HEK293 (cell line): ENCODE data around the gene CCDC8.

Experiments
- CTCF ChIA-PET: fragments of 350-600 bp; formaldehyde crosslinking; extraction: SDS; loops from one replicate; lab custom pipeline; 2021; ENCODE audit warnings: antibody characterized with exemption; lab: Yijun Ruan, JAX
- POLR2A ChIA-PET: fragments of 300-600 bp; formaldehyde crosslinking; extraction: SDS; loops from one replicate; lab custom pipeline; 2020; ENCODE audit warnings: antibody characterized with exemption, inconsistent platforms; lab: Yijun Ruan, JAX
- H3K27ac ChIP-seq: fragments of 200-500 bp; sonication (Bioruptor generic); 2 replicates; pipeline ENCODE4 v1.5.1; 2014; ENCODE audit warnings: low read depth, low read length, control low read depth, inconsistent platforms; ENCODE audit errors: extremely low read depth
- H3K36me3 ChIP-seq, 2 experiments: fragments of 200-500 bp in 1 of 2; sonication (Bioruptor generic) in 1 of 2; 1 replicate in 1 of 2; 2 replicates in 1 of 2; pipeline ENCODE4 v1.5.1; 2014 to 2017; ENCODE audit warnings: inconsistent platforms in 2 of 2, low read length in 2 of 2; ENCODE audit not compliant: control insufficient read depth in 2 of 2, insufficient read depth in 1 of 2
- H3K4me1 ChIP-seq: fragments of 200-500 bp; sonication (Bioruptor generic); 2 replicates; pipeline ENCODE4 v1.5.1; 2014; ENCODE audit warnings: mild to moderate bottlenecking, low read length, inconsistent platforms; ENCODE audit not compliant: control insufficient read depth, insufficient read depth
- H3K4me3 ChIP-seq: 2 replicates; pipeline ENCODE4 v1.5.1; 2011; ENCODE audit warnings: low read depth, mild to moderate bottlenecking, control low read depth, low read length, moderate library complexity
- H3K9me3 ChIP-seq: fragments of 200-500 bp; sonication (Bioruptor generic); 2 replicates; pipeline ENCODE4 v1.5.1; 2014; ENCODE audit warnings: low read depth, low read length, inconsistent platforms; ENCODE audit not compliant: control insufficient read depth, insufficient read depth
- BCL11B ChIP-seq: fragments of 450-650 bp; formaldehyde crosslinking; IDR thresholded peaks from 2 replicates; pipeline ENCODE4 v1.5.1; 2016; ENCODE audit warnings: low read depth, missing biosample characterization, missing genetic modification characterization
- EGR2 ChIP-seq: fragments of 450-650 bp; formaldehyde crosslinking; IDR thresholded peaks from 2 replicates; pipeline ENCODE4 v1.5.1; 2016; ENCODE audit warnings: low read depth, missing biosample characterization, missing genetic modification characterization
- HOXC10 ChIP-seq: sonication (generic); formaldehyde crosslinking; IDR thresholded peaks from 2 replicates; pipeline ENCODE4 v1.8.1; 2023; ENCODE audit warnings: mild to moderate bottlenecking, missing genetic modification reagents
- KLF8 ChIP-seq: fragments of 450-650 bp; formaldehyde crosslinking; IDR thresholded peaks from 2 replicates; pipeline ENCODE4 v1.5.1; 2016; ENCODE audit warnings: missing biosample characterization, missing genetic modification characterization
- SP2 ChIP-seq: fragments of 450-650 bp; formaldehyde crosslinking; IDR thresholded peaks from 2 replicates; pipeline ENCODE4 v1.5.1; 2016; ENCODE audit warnings: missing biosample characterization, missing genetic modification characterization
- ZBTB8A ChIP-seq: fragments of 450-650 bp; formaldehyde crosslinking; IDR thresholded peaks from 2 replicates; pipeline ENCODE4 v1.5.1; 2016; ENCODE audit warnings: missing biosample characterization, missing genetic modification characterization
- ZFHX2 ChIP-seq: fragments of 450-650 bp; formaldehyde crosslinking; conservative IDR thresholded peaks from 2 replicates; pipeline ENCODE4 v1.5.1; 2016; ENCODE audit warnings: missing biosample characterization, missing genetic modification characterization
- ZNF10 ChIP-seq: fragments of 450-650 bp; formaldehyde crosslinking; IDR thresholded peaks from 2 replicates; pipeline ENCODE4 v1.5.1; 2017; ENCODE audit warnings: missing biosample characterization, missing genetic modification characterization
- ZNF239 ChIP-seq: fragments of 450-650 bp; formaldehyde crosslinking; IDR thresholded peaks from 2 replicates; pipeline ENCODE4 v1.5.1; 2016; ENCODE audit warnings: missing biosample characterization, missing genetic modification characterization
- ZNF274 ChIP-seq, 2 experiments: fragments of 200-500 bp in 1 of 2; fragments of 450-650 bp in 1 of 2; sonication (Bioruptor generic) in 1 of 2; formaldehyde crosslinking in 1 of 2; IDR thresholded peaks; 2 replicates each; pipeline versions ENCODE4 v1.5.1 to v1.6.1; 2014 to 2016; ENCODE audit warnings: borderline replicate concordance in 1 of 2, inconsistent platforms in 1 of 2, low read length in 1 of 2, missing biosample characterization in 1 of 2, missing genetic modification characterization in 1 of 2
- ZNF335 ChIP-seq: fragments of 450-650 bp; formaldehyde crosslinking; conservative IDR thresholded peaks from 2 replicates; pipeline ENCODE4 v1.5.1; 2016; ENCODE audit warnings: missing biosample characterization, missing genetic modification characterization
- ZNF391 ChIP-seq: fragments of 450-650 bp; formaldehyde crosslinking; IDR thresholded peaks from 2 replicates; pipeline ENCODE4 v1.5.1; 2016; ENCODE audit warnings: low read depth, missing biosample characterization, missing genetic modification characterization, borderline replicate concordance
- ZNF529 ChIP-seq: fragments of 450-650 bp; formaldehyde crosslinking; IDR thresholded peaks from 2 replicates; pipeline ENCODE4 v1.5.1; 2017; ENCODE audit warnings: missing genetic modification characterization, missing biosample characterization; ENCODE audit not compliant: insufficient replicate concordance
- ZNF596 ChIP-seq: fragments of 450-650 bp; IDR thresholded peaks from 2 replicates; pipeline ENCODE4 v1.5.0; 2018; ENCODE audit warnings: missing biosample characterization, mild to moderate bottlenecking, missing genetic modification characterization, moderate library complexity
- ZNF600 ChIP-seq: fragments of 450-650 bp; formaldehyde crosslinking; IDR thresholded peaks from 2 replicates; pipeline ENCODE4 v1.5.1; 2016; ENCODE audit warnings: missing biosample characterization, missing genetic modification characterization
- ZNF747 ChIP-seq: fragments of 450-650 bp; formaldehyde crosslinking; IDR thresholded peaks from 2 replicates; pipeline ENCODE4 v1.5.1; 2016; ENCODE audit warnings: missing biosample characterization, missing genetic modification characterization
- ZNF785 ChIP-seq: fragments of 450-650 bp; formaldehyde crosslinking; IDR thresholded peaks from 2 replicates; pipeline ENCODE4 v1.5.1; 2016; ENCODE audit warnings: missing biosample characterization, missing genetic modification characterization
- ZXDB ChIP-seq: fragments of 450-650 bp; formaldehyde crosslinking; IDR thresholded peaks from 2 replicates; pipeline ENCODE4 v1.5.1; 2016; ENCODE audit warnings: missing biosample characterization, missing genetic modification characterization
- TF ChIP-seq, protein P1 (sequence below): fragments of 450-650 bp; formaldehyde crosslinking; IDR thresholded peaks from 2 replicates; pipeline ENCODE4 v1.5.1; 2016; ENCODE audit warnings: missing biosample characterization, missing genetic modification characterization
- TF ChIP-seq, protein P2 (sequence below): fragments of 450-650 bp; formaldehyde crosslinking; IDR thresholded peaks from 2 replicates; pipeline ENCODE4 v1.5.1; 2016; ENCODE audit warnings: missing biosample characterization, missing genetic modification characterization
- TF ChIP-seq, protein P3 (sequence below): fragments of 450-650 bp; formaldehyde crosslinking; IDR thresholded peaks from 2 replicates; pipeline ENCODE4 v1.5.1; 2016; ENCODE audit warnings: missing biosample characterization, missing genetic modification characterization
- TF ChIP-seq, protein P4 (sequence below): fragments of 450-650 bp; formaldehyde crosslinking; IDR thresholded peaks from 2 replicates; pipeline ENCODE4 v1.5.1; 2017; ENCODE audit warnings: missing biosample characterization, mild to moderate bottlenecking, missing genetic modification characterization, moderate library complexity

CCDC8 gene

DNA sequence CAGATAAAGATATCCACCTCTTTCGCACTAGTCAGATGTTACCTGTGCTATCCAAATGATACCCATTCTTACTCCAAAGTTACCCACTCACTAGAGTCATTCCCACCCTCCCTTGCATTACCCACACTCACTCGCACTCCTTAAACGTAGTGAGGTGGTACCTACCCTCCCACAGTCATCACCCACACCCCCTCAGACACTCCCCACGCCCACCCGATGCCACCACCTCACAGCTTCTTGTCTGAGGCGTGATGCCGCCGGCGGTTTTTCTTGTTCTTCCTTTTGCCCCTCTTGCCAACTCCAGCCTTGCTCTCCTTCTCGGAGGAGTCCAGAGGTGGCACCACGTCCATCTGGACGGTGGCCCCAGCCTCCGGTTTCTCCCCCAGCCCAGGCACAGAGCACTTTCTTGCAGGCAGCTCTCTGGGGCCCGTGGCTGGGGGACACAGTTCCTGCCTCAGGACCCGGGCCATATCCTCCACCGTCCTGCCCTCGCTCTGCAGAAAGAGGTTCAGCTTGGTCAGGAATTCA lies 14.2 kb upstream of the CCDC8 start:
- CTCF ChIA-PET, result interaction anchor here (0.6 to 1.9 kb wide), 9 partner anchors 22 to 349 kb away, joined by 3 to 10 read pairs (median 3); no protein-coding TSS in a partner anchor
- Histone ChIP-seq H3K9me3 (no peaks in the 10 kb centered on the region), H3K4me1 (peaks cover 7% of the 10 kb centered on the region), H3K36me3 (no peaks in the 10 kb centered on the region), H3K27ac (no peak overlapping the region), H3K4me3 (no peak overlapping the region)
- TF ChIP-seq KLF8 (tag by site-specific recombination) (no peak), ZNF10 (tag by site-specific recombination) (no peak), ZFHX2 (tag by site-specific recombination) (peak; percentile 75), ZNF596 (tag by site-specific recombination) (no peak), EGR2 (peak; percentile 73; the same call in 1 of the 2 replicates), HOXC10 (no peak)
- TF ChIP-seq, protein P1, sequence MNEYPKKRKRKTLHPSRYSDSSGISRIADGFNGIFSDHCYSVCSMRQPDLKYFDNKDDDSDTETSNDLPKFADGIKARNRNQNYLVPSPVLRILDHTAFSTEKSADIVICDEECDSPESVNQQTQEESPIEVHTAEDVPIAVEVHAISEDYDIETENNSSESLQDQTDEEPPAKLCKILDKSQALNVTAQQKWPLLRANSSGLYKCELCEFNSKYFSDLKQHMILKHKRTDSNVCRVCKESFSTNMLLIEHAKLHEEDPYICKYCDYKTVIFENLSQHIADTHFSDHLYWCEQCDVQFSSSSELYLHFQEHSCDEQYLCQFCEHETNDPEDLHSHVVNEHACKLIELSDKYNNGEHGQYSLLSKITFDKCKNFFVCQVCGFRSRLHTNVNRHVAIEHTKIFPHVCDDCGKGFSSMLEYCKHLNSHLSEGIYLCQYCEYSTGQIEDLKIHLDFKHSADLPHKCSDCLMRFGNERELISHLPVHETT, result no peak
- TF ChIP-seq, protein P2, sequence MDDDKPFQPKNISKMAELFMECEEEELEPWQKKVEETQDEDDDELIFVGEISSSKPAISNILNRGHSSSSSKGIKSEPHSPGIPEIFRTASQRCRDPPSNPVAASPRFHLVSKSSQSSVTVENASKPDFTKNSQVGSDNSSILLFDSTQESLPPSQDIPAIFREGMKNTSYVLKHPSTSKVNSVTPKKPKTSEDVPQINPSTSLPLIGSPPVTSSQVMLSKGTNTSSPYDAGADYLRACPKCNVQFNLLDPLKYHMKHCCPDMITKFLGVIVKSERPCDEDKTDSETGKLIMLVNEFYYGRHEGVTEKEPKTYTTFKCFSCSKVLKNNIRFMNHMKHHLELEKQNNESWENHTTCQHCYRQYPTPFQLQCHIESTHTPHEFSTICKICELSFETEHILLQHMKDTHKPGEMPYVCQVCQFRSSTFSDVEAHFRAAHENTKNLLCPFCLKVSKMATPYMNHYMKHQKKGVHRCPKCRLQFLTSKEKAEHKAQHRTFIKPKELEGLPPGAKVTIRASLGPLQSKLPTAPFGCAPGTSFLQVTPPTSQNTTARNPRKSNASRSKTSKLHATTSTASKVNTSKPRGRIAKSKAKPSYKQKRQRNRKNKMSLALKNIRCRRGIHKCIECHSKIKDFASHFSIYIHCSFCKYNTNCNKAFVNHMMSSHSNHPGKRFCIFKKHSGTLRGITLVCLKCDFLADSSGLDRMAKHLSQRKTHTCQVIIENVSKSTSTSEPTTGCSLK (tag by site-specific recombination), result no peak
- POLR2A ChIA-PET, result interaction anchor here (0.7 to 1.1 kb wide), 2 partner anchors 14 to 602 kb away, joined by 3 to 8 read pairs; partner anchors contain the start of gene CCDC8

DNA sequence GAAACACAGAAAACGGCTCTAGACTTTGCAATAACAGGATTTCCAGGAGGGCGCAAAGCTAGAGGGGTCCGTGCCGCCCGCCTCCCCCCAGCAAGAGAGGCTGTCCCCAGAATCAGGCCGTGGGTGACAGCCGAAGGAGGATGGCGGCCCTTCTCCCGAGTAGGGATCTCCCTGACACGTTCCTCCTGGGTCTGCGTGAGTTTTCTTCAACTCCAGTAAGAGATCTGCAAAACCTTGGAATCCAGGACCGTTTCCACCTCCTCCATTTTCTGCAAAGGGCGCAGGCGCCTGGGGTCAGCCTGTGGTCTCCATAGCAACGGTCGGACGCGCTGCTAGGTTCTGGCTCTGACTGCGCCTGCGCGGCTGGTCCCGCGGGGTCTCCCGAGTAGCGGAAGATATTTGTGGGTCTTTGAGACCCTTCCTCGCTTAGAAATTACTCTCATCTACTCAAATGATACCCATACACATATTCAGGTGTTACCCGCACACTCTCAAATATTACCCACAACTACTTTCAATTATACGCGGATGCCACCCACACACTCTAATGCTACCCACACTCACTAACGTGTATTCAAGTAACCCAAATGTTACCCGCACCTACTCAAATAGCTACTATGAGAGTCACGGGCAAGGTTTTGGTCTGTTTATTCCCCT lies 13.3 kb upstream of the CCDC8 start:
- Histone ChIP-seq H3K4me3 (peak overlapping the region; percentile 30), H3K27ac (no peak overlapping the region; the same call in 1 of the 2 replicates), H3K36me3 (no peaks in the 10 kb centered on the region), H3K4me1 (peaks cover 7% of the 10 kb centered on the region), H3K9me3 (no peaks in the 10 kb centered on the region)
- ChIA-PET POLR2A (interaction anchor here (0.7 to 1.1 kb wide), 2 partner anchors 13 to 601 kb away, joined by 3 to 8 read pairs; partner anchors contain the start of gene CCDC8), CTCF (interaction anchor here (0.6 to 1.9 kb wide), 8 partner anchors 9 to 350 kb away, joined by 3 to 10 read pairs (median 4); no protein-coding TSS in a partner anchor)
- TF ChIP-seq ZXDB (tag by site-specific recombination), result peak; percentile 98
- peak; percentile 88 for TF ChIP-seq ZNF335 (tag by site-specific recombination)
- peak; percentile 83 for TF ChIP-seq ZFHX2 (tag by site-specific recombination)
- peak; percentile 65 for TF ChIP-seq EGR2
- TF ChIP-seq SP2, result no peak

DNA sequence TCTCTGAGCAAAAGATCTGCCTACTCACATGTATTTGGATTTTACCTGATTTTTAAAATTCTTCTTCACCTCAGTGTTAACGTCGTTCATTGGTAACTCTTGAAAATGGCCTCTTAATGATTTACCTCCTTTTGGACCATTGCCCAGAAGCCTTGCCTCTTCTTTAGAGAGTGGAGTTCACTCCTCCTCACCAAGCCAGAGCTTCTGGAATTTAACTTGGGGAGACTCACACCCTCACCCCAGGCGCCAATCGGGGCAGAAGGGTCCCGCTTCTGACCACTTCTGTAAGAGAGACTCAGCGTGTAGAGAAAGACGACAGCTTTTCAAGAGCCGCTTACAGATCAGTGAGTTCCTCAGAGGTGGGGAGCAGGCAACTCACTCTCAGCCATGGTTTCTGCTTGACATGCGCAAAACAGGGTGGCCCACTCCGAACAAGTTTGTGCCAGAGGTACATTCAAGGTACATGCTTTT lies 12.7 kb upstream of the CCDC8 start:
- CTCF ChIA-PET, result interaction anchor here (0.9 to 1.7 kb wide), 3 partner anchors 8 to 350 kb away, joined by 3 to 6 read pairs (median 3); no protein-coding TSS in a partner anchor
- Histone ChIP-seq H3K9me3 (no peaks in the 10 kb centered on the region), H3K4me3 (peak overlapping the region; percentile 30), H3K27ac (no peak overlapping the region; the same call in 1 of the 2 replicates), H3K36me3 (no peaks in the 10 kb centered on the region), H3K4me1 (peaks cover 7% of the 10 kb centered on the region)
- POLR2A ChIA-PET, result interaction anchor here (2.3 kb wide), 1 partner anchor 13 kb away, joined by 10 read pairs; the partner anchor contains the start of gene CCDC8
- TF ChIP-seq ZNF391 (tag by site-specific recombination), result no peak
- no peak for TF ChIP-seq ZNF274 (IDR thresholded peaks at IDR 0.05; ENCODE audit: low read length)
- no peak for TF ChIP-seq ZNF274 (tag by site-specific recombination; IDR thresholded peaks at IDR 0.05; ENCODE audit: borderline replicate concordance)
- TF ChIP-seq ZNF529 (tag by site-specific recombination), result no peak
- TF ChIP-seq ZNF785 (tag by site-specific recombination), result no peak
- TF ChIP-seq, protein P3, sequence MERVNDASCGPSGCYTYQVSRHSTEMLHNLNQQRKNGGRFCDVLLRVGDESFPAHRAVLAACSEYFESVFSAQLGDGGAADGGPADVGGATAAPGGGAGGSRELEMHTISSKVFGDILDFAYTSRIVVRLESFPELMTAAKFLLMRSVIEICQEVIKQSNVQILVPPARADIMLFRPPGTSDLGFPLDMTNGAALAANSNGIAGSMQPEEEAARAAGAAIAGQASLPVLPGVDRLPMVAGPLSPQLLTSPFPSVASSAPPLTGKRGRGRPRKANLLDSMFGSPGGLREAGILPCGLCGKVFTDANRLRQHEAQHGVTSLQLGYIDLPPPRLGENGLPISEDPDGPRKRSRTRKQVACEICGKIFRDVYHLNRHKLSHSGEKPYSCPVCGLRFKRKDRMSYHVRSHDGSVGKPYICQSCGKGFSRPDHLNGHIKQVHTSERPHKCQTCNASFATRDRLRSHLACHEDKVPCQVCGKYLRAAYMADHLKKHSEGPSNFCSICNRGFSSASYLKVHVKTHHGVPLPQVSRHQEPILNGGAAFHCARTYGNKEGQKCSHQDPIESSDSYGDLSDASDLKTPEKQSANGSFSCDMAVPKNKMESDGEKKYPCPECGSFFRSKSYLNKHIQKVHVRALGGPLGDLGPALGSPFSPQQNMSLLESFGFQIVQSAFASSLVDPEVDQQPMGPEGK, result no peak
- no peak for TF ChIP-seq KLF8 (tag by site-specific recombination)
- TF ChIP-seq ZFHX2 (tag by site-specific recombination), result no peak
- TF ChIP-seq ZNF600 (tag by site-specific recombination), result no peak
- no peak for TF ChIP-seq ZNF239 (tag by site-specific recombination)
- TF ChIP-seq HOXC10, result no peak
- TF ChIP-seq BCL11B (tag by site-specific recombination), result no peak
- TF ChIP-seq ZNF747, result no peak
- TF ChIP-seq ZBTB8A (tag by site-specific recombination), result no peak
- TF ChIP-seq, protein P4, sequence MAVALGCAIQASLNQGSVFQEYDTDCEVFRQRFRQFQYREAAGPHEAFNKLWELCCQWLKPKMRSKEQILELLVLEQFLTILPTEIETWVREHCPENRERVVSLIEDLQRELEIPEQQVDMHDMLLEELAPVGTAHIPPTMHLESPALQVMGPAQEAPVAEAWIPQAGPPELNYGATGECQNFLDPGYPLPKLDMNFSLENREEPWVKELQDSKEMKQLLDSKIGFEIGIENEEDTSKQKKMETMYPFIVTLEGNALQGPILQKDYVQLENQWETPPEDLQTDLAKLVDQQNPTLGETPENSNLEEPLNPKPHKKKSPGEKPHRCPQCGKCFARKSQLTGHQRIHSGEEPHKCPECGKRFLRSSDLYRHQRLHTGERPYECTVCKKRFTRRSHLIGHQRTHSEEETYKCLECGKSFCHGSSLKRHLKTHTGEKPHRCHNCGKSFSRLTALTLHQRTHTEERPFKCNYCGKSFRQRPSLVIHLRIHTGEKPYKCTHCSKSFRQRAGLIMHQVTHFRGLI (tag by site-specific recombination), result no peak
